Renal pelvis (tissue), 4 donors: ENCODE data around the gene PRND. TPM values are rescaled to one million over a fixed set of nuclear protein-coding genes. Genes with fewer than 3 reads are reported as not detected.
"Not testable (repeated sequence)": the region's sequence is repeated elsewhere in the genome, so short reads cannot be mapped to it uniquely, and the experiment has no call there.

Experiments used
- DNase-seq: peaks from one replicate; pipeline ENCODE4 v3.0.0-alpha.2; 2013
- polyA plus RNA-seq, 3 donors: library from polyadenylated mRNA; unstranded; fragments of 120-200 nt; gene quantifications; one replicate each; pipeline ENCODE4 v1.2.1, GENCODE V29; 2013; ENCODE audit not compliant: insufficient read length in 3 of 3

The PRND gene
- polyA plus RNA-seq, 3 donors = 2.7 to 3.8 (median 3.3) TPM

- no peak for DNase-seq
These were observed 18.4 kb upstream of the PRND start for GRCh38 chr20:4703281-4703676.

GRCh38 chr20:4706941-4707340 lies 14.8 kb upstream of the PRND start:
- DNase-seq = not testable (repeated sequence)

DNA sequence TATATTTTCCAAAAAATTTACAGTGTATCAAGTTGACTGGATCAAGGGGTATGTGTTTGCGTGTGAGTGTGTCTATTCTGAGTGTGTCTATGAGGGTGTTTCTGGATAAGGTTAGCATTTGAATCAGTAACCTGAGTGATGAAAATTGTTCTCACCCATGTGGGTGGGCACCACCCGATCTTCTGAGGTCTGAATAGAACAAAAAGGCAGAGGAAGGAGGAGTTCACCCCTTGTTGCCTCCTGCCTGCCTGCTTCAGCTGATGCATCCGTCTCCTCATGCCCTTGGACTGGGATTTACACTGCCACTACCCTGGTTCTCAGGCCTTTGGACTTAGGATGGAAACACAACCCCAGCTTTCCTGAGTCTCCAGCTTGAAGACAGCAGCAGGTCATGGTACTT lies 13.7 kb upstream of the PRND start:
- no peak for DNase-seq

- DNase-seq = no peak
These were observed 12.9 kb upstream of the PRND start for GRCh38 chr20:4708856-4709255.

DNA sequence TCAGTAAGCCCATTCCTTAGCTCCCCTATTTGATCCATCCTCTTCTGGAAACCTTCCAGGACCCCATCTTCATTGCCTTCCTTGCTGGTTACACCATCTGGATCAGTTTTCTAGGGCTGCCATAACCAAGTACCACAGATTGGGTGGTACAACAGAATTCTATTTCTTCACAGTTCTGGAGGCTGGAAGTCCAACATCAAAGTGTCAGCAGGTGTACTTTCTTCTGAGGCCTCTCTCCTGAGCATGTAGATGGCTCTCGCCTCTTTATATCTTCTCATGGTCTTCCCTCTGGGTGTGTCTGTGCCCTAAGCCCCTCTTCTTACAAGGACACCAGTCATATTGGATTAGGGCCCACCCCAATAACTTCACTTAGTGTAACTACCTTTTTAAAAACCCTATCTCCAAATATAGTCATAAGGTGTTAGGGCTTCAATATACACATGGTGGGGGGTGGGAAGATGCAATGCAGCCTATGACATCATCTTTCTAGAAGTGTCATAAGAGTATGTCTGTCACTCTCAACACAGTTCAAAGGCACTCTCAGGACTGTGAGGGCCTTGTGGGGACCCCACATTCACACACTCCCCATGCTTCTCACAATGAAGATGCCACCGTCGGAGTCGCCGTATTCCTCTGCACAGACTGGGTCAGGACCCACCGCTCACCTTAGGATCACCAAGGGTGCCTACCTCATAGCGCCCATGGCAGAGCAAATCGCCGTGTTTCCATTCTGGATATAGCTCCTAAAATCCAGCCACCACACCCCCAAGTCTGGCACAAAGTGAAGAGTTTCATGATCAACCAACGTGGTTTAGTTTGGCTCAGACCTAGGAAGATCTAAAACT lies 12.2 kb upstream of the PRND start:
- DNase-seq = no peak

DNA sequence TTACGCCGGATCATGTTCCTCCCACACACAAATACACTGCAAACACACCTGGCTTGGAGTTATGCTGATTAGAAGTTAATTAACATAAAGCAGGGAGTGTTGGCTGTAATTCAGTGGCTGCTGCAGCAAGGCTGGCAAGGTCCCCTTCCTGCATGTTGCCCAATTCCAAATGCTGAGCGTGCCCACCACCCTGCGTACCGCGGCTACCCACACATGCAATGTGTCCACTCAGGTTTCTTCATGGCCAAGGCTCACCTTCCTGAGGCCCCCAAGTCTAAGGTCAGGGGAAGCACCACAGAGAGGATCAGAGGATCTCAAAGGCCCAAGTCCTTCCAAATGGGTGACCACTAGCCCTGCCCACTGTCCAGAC lies 11.6 kb upstream of the PRND start:
- no peak for DNase-seq

- no peak for DNase-seq
These were observed 10.2 kb upstream of the PRND start for GRCh38 chr20:4711511-4711910.

DNA sequence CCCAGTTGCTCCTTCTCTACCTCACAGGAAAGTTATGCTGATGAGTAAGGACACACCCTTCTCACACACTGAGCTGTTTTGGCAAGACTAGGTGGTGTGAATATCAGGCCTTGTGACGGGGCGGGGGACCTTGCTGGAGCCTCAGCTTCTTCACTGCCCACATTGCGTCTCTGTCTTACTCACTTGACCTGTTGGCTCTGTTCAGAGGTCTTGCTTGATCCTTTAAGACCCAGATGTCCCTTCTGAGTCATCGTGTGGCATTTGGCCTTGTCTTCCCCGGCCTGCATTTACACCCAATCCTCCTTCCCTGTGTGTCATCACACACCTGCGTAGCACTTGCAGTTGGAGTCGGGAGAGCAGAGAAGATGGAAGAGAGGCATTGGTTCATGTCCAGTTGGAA lies 8.3 kb upstream of the PRND start:
- no peak for DNase-seq

- no peak for DNase-seq
These were observed 6.9 kb upstream of the PRND start for GRCh38 chr20:4714818-4715217.

GRCh38 chr20:4717816-4718570 lies 3.7 kb upstream of the PRND start:
- DNase-seq = no peak

DNA sequence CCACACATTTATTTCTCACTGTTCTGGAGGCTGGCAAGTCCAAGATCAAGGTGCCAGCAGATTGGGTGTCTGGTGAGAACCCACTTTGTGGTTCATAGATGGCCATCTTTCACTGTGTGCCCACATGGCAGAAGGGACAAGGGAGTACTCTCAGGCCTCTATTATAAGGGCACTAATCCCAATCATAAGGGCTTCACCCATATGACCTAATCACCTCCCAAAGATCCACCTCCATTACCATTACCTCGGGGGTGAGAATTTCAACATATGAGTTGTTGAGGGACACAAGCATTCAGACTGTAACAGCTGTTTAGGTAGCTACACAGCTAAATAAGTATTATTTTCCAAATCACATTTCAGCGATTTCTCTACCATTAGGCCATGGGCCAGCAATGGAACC lies 2.5 kb upstream of the PRND start:
- no peak for DNase-seq

- DNase-seq = peak; percentile 68
These were observed 1.4 kb upstream of the PRND start for GRCh38 chr20:4720041-4720976.

- no peak for DNase-seq
These were observed 746 bp upstream of the PRND start for GRCh38 chr20:4720977-4721349.

GRCh38 chr20:4722571-4722970 lies 862 bp downstream of the PRND start:
- no peak for DNase-seq

GRCh38 chr20:4722993-4723392 lies 1.3 kb downstream of the PRND start:
- no peak for DNase-seq

- not testable (repeated sequence) for DNase-seq
These were observed 1.8 kb downstream of the PRND start for GRCh38 chr20:4723553-4723952.

DNA sequence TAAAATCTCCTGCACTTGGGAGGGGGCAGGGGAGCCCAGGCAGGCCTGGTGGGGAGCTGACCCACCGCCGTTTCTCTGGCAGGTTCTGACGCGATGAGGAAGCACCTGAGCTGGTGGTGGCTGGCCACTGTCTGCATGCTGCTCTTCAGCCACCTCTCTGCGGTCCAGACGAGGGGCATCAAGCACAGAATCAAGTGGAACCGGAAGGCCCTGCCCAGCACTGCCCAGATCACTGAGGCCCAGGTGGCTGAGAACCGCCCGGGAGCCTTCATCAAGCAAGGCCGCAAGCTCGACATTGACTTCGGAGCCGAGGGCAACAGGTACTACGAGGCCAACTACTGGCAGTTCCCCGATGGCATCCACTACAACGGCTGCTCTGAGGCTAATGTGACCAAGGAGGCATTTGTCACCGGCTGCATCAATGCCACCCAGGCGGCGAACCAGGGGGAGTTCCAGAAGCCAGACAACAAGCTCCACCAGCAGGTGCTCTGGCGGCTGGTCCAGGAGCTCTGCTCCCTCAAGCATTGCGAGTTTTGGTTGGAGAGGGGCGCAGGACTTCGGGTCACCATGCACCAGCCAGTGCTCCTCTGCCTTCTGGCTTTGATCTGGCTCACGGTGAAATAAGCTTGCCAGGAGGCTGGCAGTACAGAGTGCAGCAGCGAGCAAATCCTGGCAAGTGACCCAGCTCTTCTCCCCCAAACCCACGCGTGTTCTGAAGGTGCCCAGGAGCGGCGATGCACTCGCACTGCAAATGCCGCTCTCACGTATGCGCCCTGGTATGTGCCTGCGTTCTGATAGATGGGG lies 3.0 kb downstream of the PRND start:
- no peak for DNase-seq

DNA sequence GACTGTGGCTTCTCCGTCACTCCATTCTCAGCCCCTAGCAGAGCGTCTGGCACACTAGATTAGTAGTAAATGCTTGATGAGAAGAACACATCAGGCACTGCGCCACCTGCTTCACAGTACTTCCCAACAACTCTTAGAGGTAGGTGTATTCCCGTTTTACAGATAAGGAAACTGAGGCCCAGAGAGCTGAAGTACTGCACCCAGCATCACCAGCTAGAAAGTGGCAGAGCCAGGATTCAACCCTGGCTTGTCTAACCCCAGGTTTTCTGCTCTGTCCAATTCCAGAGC lies 3.5 kb downstream of the PRND start:
- no peak for DNase-seq

GRCh38 chr20:4726710-4727397 lies 5.1 kb downstream of the PRND start:
- no peak for DNase-seq

DNA sequence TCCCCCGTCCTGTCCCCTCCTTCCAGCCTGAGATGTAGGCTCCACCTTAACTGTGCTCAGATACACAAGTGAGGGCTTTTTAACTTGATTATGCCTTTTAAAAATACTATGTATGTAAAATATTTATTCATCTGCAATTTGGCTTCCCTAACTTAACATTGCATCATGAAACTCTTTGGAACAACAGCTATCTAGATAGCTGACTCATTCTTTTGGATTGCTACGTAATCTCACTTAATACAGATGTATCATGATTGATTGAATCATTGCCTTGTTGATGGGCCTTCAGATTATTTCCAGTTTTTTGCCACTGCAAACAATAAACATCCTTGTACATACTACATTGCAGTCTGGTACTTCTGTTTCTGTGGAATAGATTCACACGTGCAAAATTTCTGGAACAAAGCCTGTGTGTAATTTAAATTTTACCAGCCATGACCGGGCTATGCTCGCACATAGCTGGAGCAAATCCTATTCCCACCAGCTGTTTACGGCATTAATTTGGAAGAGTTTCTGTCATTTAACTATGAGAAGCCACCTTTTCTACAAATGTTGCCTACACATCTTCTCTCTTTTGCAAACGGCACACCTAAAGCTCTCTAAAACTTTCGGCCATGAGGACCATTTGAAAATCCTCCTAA lies 6.5 kb downstream of the PRND start:
- no peak for DNase-seq

GRCh38 chr20:4729265-4729664 lies 7.6 kb downstream of the PRND start:
- DNase-seq = no peak
